GM04504 (cell line): ENCODE data around the gene COPS9.

Experiments
- DNase-seq: peaks from one replicate; pipeline ENCODE4 v3.0.0-alpha.2; 2012; ENCODE audit warnings: low read depth

Gene COPS9

GRCh38 chr2:240136013-240136670 lies at the start of gene COPS9:
TSS of gene COPS9 (minus strand) at chr2:240136305. CDS start at chr2:240136284, 21 bp downstream.
- peak; percentile 75 for DNase-seq

- DNase-seq = no peak
These were observed 48.6 kb upstream of the COPS9 start for GRCh38 chr2:240184656-240185055.

DNA sequence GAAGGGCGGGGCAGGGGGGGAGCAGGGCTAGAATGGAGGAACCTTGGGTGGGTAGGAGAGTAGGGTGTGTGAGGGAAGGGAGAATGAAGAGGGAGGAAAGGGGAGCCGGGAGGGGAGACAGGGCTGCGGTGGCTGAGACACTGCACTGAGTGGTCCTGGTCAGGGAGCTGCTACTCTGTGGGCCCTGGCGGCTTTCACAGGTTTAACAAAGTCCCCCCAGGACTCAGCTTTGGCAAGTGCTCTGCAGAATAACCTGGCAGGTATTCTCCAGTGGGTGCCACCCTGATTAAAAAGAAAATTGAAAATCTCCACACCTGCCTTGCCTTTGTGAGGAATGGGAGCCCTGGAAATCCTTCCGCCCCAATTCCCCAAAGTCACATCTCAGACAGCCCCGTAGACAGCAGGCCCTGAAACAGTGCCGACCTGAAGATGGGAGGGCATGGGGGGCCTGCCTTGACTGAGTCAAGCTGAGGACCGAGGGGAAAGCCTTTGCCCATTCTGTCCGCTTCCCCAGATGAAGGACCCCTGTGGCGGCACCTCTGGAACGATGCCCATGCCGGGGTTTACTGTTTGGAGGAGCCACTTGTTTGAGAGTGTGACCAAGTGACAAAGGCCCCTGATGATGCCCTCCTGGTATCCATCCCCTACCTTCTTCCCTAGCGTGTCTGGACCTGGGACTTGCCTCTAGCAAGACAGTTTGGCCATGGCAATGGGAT lies 47.9 kb upstream of the COPS9 start:
- DNase-seq = no peak

DNA sequence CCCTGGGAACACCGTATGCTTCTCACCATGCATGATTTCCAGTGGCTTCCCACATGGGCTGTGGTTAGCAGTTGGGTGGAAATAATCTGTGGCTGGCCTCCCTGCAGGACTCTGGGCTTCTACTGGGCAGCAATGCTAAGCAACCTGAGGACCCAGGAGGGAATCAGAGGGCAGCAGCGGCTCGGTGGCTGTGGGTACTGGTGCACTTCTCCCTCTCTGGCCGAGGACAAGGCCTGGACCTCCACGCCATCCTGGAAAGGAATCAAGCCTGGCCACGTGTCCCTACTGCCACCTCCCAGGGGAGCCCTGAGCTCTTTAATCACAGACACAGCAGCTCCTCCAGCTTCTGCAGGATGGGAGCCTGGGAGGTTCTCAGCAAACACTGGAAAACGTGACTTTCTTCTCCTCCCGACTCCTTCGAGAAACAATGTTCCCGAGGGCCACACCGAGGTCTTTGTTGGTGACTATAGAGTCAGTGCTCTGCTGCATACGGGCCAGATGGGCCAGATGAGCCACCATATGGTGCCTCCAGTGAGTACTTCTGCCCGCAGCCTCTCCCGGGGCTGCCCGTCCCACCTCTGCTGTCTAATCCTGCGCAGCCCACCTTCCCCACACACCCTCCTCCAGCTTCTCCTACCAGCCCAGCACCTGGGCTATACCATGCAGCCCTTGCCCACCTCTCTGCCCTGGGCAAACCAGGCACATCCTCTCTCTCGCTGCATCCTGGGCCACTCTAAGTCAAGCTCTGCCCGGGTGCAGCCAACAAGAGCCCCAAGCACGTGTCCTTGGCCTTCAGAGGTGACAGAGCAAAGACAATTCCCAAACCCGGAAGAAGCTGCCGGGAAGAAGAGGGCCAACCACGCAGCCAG lies 47.1 kb upstream of the COPS9 start:
- DNase-seq = no peak

GRCh38 chr2:240182476-240182875 lies 46.4 kb upstream of the COPS9 start:
- DNase-seq = no peak

GRCh38 chr2:240182001-240182400 lies 45.9 kb upstream of the COPS9 start:
- DNase-seq = no peak

DNA sequence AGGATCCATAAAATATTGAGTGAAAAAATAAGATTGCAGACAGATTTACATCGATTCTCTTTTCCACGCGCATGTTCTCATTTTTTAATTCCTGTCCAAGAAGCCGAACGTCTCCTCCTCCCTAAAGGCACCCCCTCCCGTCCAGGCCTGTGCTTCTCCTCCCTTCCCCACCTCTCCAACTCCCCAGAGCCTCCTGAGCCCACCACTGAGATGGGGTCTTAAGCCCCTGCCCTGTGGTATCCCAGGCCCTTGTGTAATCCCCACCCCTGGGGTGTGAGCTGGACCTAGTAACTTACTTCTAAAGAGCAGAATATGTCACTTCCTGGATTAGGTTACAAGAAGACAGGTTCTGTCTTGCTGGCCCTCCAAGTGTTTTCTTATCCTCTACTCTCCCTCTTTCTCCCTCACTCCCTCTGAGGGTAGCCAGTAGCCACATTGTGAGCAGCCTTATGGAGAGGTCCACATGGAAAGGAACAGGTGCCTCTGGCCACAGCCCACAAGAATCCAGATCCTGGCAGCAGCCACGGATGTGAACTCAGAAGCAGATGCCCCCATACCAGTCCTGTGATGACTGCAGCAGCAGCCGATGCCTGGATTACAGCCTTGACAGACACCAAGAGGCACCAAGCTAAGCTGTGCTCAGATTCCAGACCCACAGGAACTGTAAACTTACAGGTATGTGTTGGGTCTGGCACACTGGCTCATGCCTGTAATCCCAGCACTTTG lies 44.0 kb upstream of the COPS9 start:
- DNase-seq = no peak

DNA sequence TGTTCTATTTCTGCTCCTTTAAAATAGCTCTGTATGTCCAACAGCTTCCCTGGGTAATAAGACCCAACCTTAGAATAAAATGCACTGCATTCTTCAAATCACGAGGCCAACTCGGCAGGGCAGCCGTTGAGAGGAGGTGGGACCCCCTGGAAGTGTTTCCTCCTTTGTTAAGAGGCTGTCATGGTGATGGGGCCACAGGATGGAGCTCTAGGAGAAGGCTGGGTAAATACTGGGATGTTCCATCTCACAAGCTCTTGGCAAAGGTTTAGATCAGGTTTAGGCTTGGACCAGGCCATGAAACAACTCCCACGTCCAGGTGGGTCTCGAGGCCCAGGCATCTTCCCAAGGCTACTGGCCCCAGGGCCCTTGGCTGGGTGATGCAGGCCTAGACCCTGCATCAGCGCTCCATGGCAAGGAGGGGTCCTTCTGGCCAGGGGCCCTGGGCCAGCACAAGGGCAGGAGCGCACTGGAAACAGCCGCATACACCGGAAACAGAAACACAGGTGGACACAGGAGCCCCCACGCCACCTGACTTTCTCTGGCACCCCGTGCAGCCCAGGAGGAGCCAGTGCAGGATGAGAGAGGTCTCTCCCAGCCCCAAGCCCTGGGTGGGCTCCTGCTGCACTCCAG lies 43.2 kb upstream of the COPS9 start:
- DNase-seq = no peak

DNA sequence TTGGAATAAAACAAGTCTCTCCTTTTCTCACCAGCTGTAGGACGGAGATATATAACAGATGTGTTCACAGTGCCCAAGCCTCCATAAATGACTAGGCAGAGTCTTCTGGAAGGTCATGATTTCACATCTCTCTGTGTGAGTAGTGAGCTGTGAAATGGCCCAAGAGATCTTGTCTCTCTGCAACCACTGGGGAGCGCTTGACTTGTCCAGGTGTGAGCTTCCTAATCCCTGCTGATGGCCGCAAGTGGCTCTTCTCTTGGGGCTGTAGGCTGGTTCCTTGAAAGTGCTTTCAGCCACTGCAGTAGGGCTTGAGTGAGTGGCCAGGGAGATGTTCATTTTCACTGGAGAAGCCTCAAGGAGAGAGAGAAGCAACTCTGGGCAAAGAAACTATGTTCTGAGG lies 42.5 kb upstream of the COPS9 start:
- no peak for DNase-seq

DNA sequence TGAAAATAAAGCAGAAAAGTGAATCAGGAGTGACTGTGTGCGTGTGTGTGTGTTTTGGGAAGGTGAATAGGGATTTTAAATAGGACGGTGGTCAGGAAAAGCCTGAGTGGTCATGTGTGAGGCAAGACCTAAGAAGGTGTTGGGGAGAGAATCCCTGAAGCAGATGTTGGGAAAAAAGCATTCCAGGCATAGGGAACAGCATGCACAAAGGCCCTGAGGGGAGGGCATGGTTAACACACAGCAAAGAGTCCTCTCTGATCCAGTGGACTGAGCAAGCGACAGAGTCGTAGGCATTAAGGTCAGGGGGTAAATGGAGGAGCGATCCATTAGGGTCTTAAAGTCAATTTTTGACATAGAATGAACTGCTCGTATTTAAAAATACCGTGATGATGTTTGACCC lies 38.4 kb upstream of the COPS9 start:
- no peak for DNase-seq

- no peak for DNase-seq
These were observed 36.2 kb upstream of the COPS9 start for GRCh38 chr2:240172071-240172895.

DNA sequence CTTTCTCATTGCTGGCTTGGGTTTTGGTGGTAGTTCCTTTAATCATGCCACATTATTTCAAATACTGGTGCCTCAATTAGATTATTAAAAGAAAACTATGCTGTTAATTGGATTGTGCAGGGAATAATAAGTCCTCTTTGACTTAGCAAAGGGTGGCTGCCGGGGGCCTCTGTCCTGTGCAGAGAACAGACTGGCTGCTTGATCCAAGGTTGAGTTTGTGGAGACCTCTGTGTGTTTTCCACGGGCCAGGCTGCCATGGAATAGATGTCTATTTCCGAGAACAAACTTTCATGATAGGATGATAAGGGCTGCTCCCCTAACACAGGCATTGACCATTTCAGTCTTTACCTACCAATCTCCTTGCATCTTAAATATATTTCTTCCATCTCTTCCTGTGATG lies 34.8 kb upstream of the COPS9 start:
- no peak for DNase-seq

- no peak for DNase-seq
These were observed 34.2 kb upstream of the COPS9 start for GRCh38 chr2:240170354-240170735.

- no peak for DNase-seq
These were observed 33.6 kb upstream of the COPS9 start for GRCh38 chr2:240169486-240170353.

GRCh38 chr2:240168546-240169361 lies 32.6 kb upstream of the COPS9 start:
- no peak for DNase-seq

GRCh38 chr2:240168041-240168440 lies 31.9 kb upstream of the COPS9 start:
- DNase-seq = no peak

- no peak for DNase-seq
These were observed 31.4 kb upstream of the COPS9 start for GRCh38 chr2:240167588-240167880.

DNA sequence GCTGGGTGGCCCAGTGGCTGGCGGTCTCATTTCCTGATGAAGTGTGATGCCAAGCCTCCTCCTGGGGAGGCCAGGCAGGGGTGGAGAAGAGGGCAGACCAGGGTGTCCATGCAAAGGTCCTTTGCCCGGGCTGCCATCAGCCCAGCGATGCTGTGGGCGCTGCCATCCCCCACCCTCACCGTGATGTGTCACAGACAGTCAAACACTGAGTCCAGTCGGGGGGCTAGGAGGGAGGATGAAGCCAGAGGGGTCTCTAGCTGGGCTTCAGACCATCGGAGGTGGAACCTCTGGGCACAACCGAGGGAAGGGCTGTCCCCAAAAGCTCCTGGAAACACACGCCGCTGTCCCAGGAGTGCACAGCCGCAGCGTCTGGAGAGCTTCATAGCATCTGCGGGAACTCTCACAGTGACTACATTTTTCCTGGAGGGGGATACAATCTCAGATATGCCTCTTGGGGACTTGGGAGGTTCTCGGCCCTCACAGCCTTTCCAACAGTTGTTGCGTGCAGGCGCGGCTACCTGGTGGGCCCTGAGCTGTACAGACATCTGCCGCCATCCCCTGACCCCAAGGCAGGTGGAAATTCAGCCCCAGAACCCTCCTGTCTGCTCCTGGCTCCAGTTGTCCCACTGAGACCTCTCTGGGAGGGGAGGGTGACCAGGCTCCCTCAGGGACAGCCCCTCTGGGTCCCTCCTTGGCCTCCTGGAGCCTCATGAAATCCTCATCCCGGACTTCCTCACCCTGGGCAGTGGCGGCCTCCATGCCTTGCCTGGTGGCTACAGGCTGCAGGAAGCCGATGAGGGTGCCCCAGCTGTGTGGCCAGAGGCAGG lies 30.9 kb upstream of the COPS9 start:
- DNase-seq = no peak
